ENCODE data around the gene NRIP1.

Gene NRIP1

DNA sequence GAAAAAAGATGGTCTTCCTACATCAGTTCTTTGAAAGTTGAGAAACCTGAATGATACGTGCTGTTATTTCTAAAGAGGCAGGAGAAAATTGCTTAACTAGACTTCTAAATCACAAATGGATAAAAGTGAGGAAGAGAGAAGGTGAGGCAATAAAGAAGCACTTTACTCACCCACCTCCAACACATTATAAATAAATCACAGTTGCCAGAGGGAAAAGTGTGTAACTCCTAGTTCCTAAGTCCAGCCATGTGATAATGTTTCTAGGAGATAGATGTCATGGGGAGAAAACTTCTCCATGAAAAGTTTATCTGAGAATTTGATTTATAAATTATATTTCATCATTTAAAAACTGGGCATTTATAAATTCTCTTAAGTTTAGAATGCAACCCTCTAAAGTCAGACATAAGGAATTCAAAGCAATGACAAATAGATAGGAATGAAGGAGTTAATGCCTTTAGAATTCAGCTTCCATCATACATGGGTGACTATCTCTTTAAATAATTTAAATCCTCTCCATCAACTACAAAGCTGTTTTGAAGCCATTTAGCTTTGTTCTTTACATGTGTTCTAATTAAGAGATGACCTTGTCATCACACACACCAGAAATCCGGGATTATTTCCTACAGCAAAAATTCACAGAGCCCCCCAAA lies 60.0 kb downstream of the NRIP1 start:
- DNase-seq = no peak

DNA sequence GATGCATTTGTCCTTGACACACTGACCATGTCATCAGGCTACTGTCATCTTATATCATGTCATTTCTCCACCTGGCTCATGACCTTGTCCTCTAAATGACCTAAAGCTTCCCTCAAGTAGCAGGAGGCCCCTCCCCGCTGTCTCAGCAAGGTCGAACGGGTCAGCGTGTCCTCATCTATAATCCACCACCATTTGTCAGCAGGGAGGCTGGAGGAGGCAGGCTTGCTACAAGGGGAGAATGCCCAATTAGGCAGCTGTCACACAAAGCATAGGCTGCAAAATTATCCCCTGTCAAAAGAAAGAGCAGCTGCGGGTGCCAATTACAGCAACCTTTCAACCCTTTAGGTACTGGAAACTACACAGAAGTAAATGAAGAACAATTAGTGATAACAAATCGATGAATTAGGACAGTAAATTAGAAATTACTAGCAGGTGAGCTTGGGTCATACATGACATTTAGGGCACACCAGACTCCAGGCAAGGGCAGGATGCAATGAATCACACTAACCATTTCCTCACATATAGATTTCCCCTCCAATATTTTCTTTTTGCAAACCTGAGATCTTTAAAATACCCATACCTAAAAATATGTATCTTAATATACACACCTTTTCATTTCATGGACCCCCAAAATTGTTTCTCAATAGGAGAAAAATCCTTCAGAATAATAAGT lies 61.2 kb downstream of the NRIP1 start:
- no peak for DNase-seq

DNA sequence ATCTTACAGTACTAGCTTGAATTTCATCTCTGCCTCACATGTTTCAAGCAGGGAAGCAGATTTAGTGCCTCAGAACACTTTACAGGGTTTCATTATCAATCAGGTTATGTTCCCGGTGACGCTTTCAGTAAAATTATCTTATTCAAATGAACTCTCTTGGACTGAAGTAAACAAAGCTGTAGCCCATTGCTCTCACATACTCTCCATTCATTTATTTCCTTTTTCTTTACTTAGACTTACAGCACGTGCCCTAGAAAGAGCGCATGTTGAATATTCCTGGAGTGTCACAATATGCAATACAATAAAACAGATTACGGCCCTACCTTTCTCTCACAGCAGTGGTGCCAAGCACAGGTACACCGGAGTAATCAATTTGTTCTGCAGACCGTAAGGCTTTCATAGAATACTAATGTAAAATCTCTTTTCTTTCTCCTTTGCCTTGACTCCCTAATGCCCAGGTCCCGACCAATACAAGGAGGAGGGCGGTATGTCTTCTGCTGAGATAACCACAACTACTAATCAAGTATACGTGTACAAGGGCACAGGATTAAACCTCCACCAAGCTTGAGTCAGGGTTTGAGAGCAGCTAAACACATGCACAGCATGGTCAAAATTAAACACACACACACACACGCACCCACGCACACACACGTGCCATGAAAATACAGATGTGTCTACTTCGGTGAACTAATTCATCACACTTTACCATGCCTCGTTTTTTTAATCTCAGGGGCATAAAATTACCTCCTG lies 62.8 kb downstream of the NRIP1 start:
- DNase-seq = no peak

- no peak for DNase-seq
Measured at GRCh38 chr21:15001113-15001512, 63.7 kb downstream of the NRIP1 start.

- no peak for DNase-seq
Measured at GRCh38 chr21:15000081-15000480, 64.7 kb downstream of the NRIP1 start.

DNA sequence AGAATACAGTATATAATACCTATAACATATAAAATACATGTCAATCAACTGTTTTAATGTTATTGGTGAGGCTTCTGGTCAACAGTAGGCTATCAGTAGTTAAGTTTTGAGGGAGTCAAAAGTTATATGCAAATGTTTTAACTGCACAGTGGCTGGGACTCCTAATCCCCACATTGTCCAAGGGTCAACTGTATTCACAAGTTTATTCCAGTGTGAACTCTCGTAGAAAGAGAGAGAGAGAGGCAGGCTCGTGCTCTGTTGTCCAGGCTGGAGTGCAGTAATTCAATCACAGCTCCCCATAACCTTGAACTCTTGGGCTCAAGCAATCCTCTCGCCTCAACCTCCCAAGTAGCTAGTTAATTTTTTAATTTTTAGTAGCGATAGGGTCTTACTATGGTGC lies 66.0 kb downstream of the NRIP1 start:
- DNase-seq = no peak

DNA sequence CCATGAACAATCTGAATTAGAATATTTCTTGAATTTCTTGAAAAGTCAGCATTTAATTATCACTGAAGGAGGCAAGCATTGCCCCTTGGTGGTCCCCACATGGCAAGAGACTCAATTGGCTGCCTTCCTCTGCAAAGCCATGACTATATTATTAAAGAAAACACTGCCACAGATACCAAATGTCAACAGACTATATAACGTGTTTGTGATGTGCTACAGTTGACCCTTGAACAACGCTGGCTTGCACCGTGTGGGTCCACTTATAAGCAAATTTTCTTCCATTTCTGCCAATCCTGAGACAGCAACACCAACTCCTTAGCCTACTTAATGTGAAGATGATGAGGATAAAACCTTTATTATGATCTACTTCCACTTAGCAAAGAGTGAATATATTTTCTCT lies 66.5 kb downstream of the NRIP1 start:
- DNase-seq = no peak

DNA sequence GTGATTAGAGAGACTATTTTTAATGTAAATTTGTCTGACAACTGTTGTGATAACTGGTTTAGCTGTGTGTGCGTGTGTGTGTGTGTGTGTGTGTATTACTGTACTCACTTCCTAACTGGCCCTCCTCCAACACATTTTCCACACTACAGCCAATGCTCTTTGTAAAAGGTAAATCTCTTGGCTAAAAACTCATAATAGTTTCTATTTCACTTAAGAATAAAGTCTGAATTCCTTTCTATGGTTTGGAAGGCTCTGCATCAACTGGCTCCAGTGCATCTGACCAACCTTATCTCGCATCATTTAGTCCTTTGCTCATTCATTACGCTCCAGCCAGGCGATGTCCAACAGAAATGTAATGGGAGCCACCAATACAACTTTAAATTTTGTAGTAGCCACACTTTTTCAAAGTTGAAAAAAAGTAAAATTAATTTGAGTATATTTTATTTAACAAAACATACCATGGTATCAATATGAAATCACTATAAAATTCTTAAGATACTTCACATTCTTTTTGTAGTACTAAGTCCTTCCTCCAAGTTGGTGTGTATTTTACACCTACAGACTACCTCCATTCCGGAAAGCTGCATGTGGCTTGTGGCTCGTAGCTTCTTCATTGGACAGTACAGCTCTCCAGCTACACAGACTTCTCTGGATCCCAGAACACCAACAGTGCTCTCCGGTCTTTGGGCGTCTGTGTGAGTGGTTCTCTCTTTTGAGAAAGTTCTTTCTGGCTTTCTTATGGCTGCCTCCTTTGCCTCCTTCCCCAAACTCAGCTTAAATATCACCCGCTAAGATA lies 68.9 kb downstream of the NRIP1 start:
- no peak for DNase-seq

GRCh38 chr21:14995226-14995625 lies 69.6 kb downstream of the NRIP1 start:
- no peak for DNase-seq

GRCh38 chr21:14993115-14993514 lies 71.7 kb downstream of the NRIP1 start:
- DNase-seq = no peak

DNA sequence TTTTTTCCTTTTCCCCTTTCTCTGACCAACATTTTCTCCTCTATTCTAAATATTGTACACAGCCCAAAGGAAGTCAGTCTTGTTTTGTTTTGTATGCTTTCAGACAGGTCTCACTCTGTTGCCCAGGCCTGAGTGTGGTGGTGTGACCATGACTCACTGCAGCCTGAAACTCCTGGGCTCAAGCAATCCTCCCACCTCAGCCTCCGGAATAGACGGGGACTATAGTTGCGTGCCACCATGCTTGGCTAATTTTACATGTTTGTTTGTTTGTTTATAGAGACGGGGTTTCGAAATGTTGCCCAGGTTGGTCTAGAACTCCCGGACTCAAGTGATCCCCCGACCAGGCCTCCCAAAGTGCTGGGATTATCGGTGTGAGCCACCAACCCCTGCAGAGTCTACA lies 72.8 kb downstream of the NRIP1 start:
- DNase-seq = no peak

DNA sequence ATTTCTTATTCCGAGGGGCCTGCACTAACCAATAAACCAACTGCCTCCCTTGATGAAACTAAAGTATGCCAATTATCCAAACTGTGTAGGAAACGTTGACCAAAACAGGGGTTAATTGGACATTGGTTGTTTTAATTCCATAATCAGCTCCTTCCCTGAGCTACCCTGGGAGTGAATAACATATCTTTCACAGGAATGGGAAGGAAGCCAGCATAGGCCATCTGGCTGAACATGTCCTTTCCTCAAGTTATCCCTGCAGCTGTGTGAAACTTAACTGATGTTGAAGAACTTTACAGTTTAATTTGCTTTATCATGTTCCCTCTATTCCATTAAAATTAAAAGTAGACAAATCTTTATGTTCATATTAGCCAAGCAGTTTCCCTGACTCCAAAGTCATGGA lies 75.4 kb downstream of the NRIP1 start:
- no peak for DNase-seq

DNA sequence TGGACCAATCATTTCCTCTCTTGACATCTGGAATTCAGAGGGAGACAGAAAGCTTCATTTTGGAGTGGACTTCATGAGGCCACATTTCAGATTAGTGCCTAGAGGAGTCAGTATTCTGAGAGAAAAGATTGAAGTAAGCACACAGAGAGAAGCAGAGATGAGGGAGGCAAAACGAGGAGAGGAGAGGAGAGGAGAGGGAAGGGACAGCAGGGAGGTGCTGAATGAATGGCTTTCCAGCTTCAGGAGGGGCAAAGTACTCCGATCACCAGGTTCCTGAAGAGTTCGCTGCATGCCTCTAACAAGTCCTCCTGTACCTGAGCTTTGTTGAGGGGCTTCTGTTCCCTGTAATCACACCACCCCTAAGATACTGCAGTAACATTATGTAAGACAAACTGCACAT lies 76.0 kb downstream of the NRIP1 start:
- no peak for DNase-seq

- no peak for DNase-seq
Measured at GRCh38 chr21:14987370-14988170, 77.2 kb downstream of the NRIP1 start.

GRCh38 chr21:14985306-14985705 lies 79.5 kb downstream of the NRIP1 start:
- no peak for DNase-seq

GRCh38 chr21:14982336-14982735 lies 82.5 kb downstream of the NRIP1 start:
- DNase-seq = no peak

- DNase-seq = no peak
Measured at GRCh38 chr21:14981246-14981645, 83.6 kb downstream of the NRIP1 start.

- DNase-seq = no peak
Measured at GRCh38 chr21:14979264-14979663, 85.5 kb downstream of the NRIP1 start.

DNA sequence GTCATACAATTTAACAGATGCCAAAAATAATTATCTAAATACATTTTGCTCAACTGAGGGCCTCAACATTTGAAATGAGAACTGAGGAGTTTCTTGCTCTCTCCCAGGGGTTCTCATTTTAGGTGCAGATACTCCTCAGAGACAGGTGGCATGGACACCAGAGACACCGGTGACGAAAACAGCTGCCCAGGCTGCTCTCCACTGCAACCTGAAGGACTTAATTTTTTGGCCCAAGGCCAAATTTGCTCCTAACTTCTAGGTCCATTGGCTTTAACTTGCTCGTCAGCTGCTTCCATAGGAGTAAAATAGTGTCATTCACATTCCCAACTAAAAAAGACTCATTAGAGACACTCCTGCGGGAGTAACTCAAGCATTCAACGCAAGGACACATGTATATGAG lies 87.0 kb downstream of the NRIP1 start:
- DNase-seq = no peak

GRCh38 chr21:14975136-14975919 lies 89.5 kb downstream of the NRIP1 start:
- DNase-seq = peak; percentile 22

DNA sequence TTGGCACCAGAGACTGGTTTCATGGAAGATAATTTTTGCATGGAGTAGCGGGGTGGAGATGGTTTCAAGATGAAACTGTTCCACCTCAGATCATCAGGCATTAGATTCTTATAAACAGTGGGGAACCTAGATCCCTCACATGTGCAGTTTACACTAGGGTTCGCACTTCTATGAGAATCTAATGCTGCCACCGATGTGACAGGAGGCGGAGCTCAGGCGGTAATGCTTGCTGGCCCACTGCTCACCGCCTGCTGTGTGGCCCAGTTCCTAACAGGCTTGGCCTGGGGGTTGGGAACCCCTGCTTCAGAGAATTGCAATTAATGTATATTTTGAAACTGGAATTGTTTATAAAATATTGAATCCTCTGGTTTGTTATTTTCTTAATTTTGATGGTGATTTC lies 92.1 kb downstream of the NRIP1 start:
- no peak for DNase-seq

GRCh38 chr21:14968821-14969220 lies 96.0 kb downstream of the NRIP1 start:
- DNase-seq = no peak

Measured in MV-4-11 (cell line).